ENCODE results near the gene TPBGL.
A peak's percentile ranks its signal among the peaks of the same experiment; 100 is the strongest.
"Not testable (repeated sequence)": the region's sequence is repeated elsewhere in the genome, so short reads cannot be mapped to it uniquely, and the experiment has no call there.

TPBGL gene

GRCh38 chr11:75273411-75274391 lies 33.1 kb downstream of the TPBGL start:
- DNase-seq: no peak

- DNase-seq: not testable (repeated sequence)
Observed at GRCh38 chr11:75274716-75275115, 34.1 kb downstream of the TPBGL start.

- DNase-seq: no peak
Observed at GRCh38 chr11:75275581-75275980, 35.0 kb downstream of the TPBGL start.

- DNase-seq: no peak
Observed at GRCh38 chr11:75276186-75276585, 35.6 kb downstream of the TPBGL start.

- peak; percentile 88 for DNase-seq
Observed at GRCh38 chr11:75276686-75277085, 36.1 kb downstream of the TPBGL start.

- DNase-seq: no peak
Observed at GRCh38 chr11:75277211-75277805, 36.7 kb downstream of the TPBGL start.

- no peak for DNase-seq
Observed at GRCh38 chr11:75277991-75278790, 37.6 kb downstream of the TPBGL start.

- DNase-seq: no peak
Observed at GRCh38 chr11:75279273-75279672, 38.7 kb downstream of the TPBGL start.

GRCh38 chr11:75280227-75280701 lies 39.7 kb downstream of the TPBGL start:
- peak; percentile 74 for DNase-seq

- no peak for DNase-seq
Observed at GRCh38 chr11:75280770-75281468, 40.3 kb downstream of the TPBGL start.

- no peak for DNase-seq
Observed at GRCh38 chr11:75281469-75282095, 41.0 kb downstream of the TPBGL start.

- DNase-seq: no peak
Observed at GRCh38 chr11:75283391-75283931, 42.9 kb downstream of the TPBGL start.

- no peak for DNase-seq
Observed at GRCh38 chr11:75285776-75286360, 45.3 kb downstream of the TPBGL start.

- DNase-seq: no peak
Observed at GRCh38 chr11:75286826-75287465, 46.4 kb downstream of the TPBGL start.

- DNase-seq: no peak
Observed at GRCh38 chr11:75287579-75287978, 47.0 kb downstream of the TPBGL start.

- no peak for DNase-seq
Observed at GRCh38 chr11:75289511-75289760, 48.9 kb downstream of the TPBGL start.

- DNase-seq: no peak
Observed at GRCh38 chr11:75289919-75290318, 49.3 kb downstream of the TPBGL start.

- no peak for DNase-seq
Observed at GRCh38 chr11:75291741-75292140, 51.2 kb downstream of the TPBGL start.

- DNase-seq: no peak
Observed at GRCh38 chr11:75292943-75293342, 52.4 kb downstream of the TPBGL start.

Data from NCI-H1092 (cell line).